HepG2 (cell line): ENCODE data around the gene CA9. TPM values are rescaled to one million over a fixed set of nuclear protein-coding genes. Genes with fewer than 3 reads are reported as not detected.

Source experiments
- FOXM1 ChIP-seq: sonication (generic); formaldehyde crosslinking; IDR thresholded peaks from 2 replicates; pipeline ENCODE4 v1.5.0; 2020; ENCODE audit warnings: missing genetic modification reagents
- MAFK ChIP-seq, 2 experiments: IDR thresholded peaks in 1 of 2; conservative IDR thresholded peaks in 1 of 2; 2 replicates each; pipeline ENCODE4 v1.6.1; 2011; ENCODE audit warnings: improper control_type of control experiment in 2 of 2, low read length in 2 of 2
- PBX3 ChIP-seq: sonication (generic); formaldehyde crosslinking; IDR thresholded peaks from 2 replicates; pipeline ENCODE4 v1.8.1; 2023; ENCODE audit warnings: missing genetic modification reagents, inconsistent platforms, borderline replicate concordance
- PRDM10 ChIP-seq: sonication (generic); formaldehyde crosslinking; IDR thresholded peaks from 2 replicates; pipeline ENCODE4 v1.4.0; 2020; ENCODE audit warnings: low read depth, missing genetic modification reagents
- ZNF513 ChIP-seq: sonication (generic); formaldehyde crosslinking; conservative IDR thresholded peaks from 2 replicates; pipeline ENCODE4 v1.5.0; 2020; ENCODE audit warnings: missing genetic modification reagents
- polyA plus RNA-seq, 8 experiments: library from polyadenylated mRNA; depleted of rRNA in 3 of 8; stranded (reverse) in 7 of 8; unstranded in 1 of 8; fragments of >200 nt; fragmentation: Illumina TruSeq in 4 of 8; extraction: Trizol in 4 of 8; gene quantifications; 2 replicates each; pipeline versions ENCODE4 v1.2.1 to v1.2.3, GENCODE V29; 2011 to 2016; ENCODE audit warnings: low read depth in 4 of 8, missing spikeins in 1 of 8, mixed read lengths in 1 of 8; ENCODE audit not compliant: insufficient read depth in 1 of 8
- total RNA-seq, 5 experiments: library from RNA; depleted of rRNA; stranded (reverse); fragments of >200 nt; fragmentation: Illumina TruSeq; extraction: Trizol; gene quantifications; 2 replicates each; pipeline ENCODE4 v1.2.3, GENCODE V29; 2016; ENCODE audit warnings: low read depth in 1 of 5
- TF ChIP-seq, protein P1 (sequence below), 2 experiments: sonication (generic) in 1 of 2; formaldehyde crosslinking in 1 of 2; IDR thresholded peaks; 2 replicates each; pipeline versions ENCODE4 v1.6.1 to v1.9.0; 2014 to 2022; ENCODE audit warnings: antibody characterized with exemption in 1 of 2, borderline replicate concordance in 1 of 2, inconsistent platforms in 1 of 2, low read depth in 1 of 2, missing genetic modification reagents in 1 of 2
- TF ChIP-seq, protein P2 (sequence below): sonication (generic); formaldehyde crosslinking; IDR thresholded peaks from 2 replicates; pipeline ENCODE4 v1.4.0; 2020; ENCODE audit warnings: mild to moderate bottlenecking, missing genetic modification reagents
- TF ChIP-seq, protein P3 (sequence below): sonication (generic); formaldehyde crosslinking; IDR thresholded peaks from 2 replicates; pipeline ENCODE4 v1.9.0; 2021; ENCODE audit warnings: missing genetic modification reagents, borderline replicate concordance
- TF ChIP-seq, protein P4 (sequence below): IDR thresholded peaks from 2 replicates; pipeline ENCODE4 v1.6.1; 2016

CA9 gene
- total and polyA plus RNA-seq, 2 of the 13 experiments (the other 11 are each of a cell fraction or from before 2014, with no cell fraction given): 0.13 to 152 TPM

DNA sequence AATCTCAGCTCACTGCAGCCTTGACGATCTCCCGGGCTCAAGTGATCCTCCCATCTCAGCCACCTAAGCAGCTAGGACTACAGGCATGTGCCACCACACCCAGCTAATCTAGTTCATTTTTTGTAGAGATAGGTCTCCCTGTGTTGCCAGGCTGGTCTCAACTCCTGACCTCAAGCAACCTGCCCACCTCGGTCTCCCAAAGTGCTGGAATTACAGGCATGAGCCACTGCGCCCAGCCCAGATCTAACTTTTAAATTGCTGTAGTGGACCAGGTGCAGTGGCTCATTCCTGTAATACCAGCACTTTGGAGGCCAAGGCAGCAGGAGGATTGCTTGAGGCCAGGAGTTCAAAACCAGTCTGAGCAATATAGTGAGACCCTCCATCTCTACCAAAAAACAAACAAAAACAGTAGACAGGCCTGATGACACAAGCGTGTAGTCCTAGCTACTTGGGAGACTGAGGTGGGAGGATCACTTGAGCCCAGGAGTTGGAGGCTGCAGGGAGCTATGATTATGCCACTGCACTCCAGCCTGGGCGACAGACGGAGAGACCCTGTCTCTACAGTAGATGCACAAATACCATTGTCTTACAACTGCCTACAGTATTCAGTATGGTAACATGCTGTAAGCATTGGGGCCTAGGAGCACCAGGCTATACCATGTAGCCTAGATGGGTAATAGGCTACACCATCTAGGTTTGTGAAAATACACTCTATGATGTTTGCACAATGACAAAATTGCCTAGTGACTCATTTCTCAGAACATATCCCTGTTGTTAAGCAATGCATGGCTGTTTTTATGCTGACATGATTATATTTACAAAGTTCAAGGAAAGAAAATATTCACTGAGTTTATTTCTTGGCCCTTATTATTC lies 21.5 kb upstream of the CA9 start (continued):
- TF ChIP-seq, protein P1, sequence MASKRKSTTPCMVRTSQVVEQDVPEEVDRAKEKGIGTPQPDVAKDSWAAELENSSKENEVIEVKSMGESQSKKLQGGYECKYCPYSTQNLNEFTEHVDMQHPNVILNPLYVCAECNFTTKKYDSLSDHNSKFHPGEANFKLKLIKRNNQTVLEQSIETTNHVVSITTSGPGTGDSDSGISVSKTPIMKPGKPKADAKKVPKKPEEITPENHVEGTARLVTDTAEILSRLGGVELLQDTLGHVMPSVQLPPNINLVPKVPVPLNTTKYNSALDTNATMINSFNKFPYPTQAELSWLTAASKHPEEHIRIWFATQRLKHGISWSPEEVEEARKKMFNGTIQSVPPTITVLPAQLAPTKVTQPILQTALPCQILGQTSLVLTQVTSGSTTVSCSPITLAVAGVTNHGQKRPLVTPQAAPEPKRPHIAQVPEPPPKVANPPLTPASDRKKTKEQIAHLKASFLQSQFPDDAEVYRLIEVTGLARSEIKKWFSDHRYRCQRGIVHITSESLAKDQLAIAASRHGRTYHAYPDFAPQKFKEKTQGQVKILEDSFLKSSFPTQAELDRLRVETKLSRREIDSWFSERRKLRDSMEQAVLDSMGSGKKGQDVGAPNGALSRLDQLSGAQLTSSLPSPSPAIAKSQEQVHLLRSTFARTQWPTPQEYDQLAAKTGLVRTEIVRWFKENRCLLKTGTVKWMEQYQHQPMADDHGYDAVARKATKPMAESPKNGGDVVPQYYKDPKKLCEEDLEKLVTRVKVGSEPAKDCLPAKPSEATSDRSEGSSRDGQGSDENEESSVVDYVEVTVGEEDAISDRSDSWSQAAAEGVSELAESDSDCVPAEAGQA (IDR thresholded peaks at IDR 0.05; ENCODE audit: low read depth): no peak
- TF ChIP-seq, protein P1 (CRISPR knock-in tag; IDR thresholded peaks at IDR 0.05; ENCODE audit: borderline replicate concordance): no peak
- TF ChIP-seq MAFK (conservative IDR thresholded peaks at IDR 0.05 in 1 of 2, IDR thresholded peaks at IDR 0.05 in 1 of 2; ENCODE audit: low read length in 2 of 2) (peak; percentile 98 to 99), FOXM1 (no peak), PBX3 (CRISPR knock-in tag) (no peak), PRDM10 (CRISPR knock-in tag) (peak; percentile 97), ZNF513 (no peak)
- TF ChIP-seq, protein P2, sequence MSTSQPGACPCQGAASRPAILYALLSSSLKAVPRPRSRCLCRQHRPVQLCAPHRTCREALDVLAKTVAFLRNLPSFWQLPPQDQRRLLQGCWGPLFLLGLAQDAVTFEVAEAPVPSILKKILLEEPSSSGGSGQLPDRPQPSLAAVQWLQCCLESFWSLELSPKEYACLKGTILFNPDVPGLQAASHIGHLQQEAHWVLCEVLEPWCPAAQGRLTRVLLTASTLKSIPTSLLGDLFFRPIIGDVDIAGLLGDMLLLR (CRISPR knock-in tag): no peak
- TF ChIP-seq, protein P3, sequence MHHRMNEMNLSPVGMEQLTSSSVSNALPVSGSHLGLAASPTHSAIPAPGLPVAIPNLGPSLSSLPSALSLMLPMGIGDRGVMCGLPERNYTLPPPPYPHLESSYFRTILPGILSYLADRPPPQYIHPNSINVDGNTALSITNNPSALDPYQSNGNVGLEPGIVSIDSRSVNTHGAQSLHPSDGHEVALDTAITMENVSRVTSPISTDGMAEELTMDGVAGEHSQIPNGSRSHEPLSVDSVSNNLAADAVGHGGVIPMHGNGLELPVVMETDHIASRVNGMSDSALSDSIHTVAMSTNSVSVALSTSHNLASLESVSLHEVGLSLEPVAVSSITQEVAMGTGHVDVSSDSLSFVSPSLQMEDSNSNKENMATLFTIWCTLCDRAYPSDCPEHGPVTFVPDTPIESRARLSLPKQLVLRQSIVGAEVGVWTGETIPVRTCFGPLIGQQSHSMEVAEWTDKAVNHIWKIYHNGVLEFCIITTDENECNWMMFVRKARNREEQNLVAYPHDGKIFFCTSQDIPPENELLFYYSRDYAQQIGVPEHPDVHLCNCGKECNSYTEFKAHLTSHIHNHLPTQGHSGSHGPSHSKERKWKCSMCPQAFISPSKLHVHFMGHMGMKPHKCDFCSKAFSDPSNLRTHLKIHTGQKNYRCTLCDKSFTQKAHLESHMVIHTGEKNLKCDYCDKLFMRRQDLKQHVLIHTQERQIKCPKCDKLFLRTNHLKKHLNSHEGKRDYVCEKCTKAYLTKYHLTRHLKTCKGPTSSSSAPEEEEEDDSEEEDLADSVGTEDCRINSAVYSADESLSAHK (CRISPR knock-in tag): no peak
- TF ChIP-seq, protein P4, sequence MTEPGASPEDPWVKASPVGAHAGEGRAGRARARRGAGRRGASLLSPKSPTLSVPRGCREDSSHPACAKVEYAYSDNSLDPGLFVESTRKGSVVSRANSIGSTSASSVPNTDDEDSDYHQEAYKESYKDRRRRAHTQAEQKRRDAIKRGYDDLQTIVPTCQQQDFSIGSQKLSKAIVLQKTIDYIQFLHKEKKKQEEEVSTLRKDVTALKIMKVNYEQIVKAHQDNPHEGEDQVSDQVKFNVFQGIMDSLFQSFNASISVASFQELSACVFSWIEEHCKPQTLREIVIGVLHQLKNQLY (CRISPR knock-in tag): no peak
